Glomerular visceral epithelial cell (primary cell): ENCODE results near the gene CIBAR2.
"Not testable (repeated sequence)": the region's sequence is repeated elsewhere in the genome, so short reads cannot be mapped to it uniquely, and the experiment has no call there.

Experiments
- DNase-seq: peaks from one replicate; pipeline ENCODE4 v3.0.0-alpha.2; 2016; ENCODE audit errors: extremely low spot score

Gene CIBAR2

DNA sequence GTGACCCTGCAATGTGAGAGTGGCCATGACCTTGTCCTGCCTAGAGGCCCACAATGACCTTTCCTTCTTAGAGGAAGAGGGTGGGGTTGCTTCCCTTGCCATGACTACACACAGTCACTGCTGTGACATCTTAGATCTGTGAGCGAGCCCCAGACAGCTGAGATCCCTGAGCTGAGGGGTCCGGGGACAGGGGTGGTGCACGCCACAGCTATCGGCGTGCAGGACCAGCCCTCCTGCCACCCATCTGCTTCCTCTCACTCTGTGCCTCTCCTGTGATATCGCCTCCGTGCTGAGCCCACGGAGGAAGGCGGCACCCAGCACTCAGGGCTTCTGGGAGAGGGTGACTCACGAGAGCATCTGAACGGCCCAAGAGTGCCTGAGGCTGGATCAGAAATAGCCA, 49.4 kb downstream of the CIBAR2 start:
- no peak for DNase-seq

DNA sequence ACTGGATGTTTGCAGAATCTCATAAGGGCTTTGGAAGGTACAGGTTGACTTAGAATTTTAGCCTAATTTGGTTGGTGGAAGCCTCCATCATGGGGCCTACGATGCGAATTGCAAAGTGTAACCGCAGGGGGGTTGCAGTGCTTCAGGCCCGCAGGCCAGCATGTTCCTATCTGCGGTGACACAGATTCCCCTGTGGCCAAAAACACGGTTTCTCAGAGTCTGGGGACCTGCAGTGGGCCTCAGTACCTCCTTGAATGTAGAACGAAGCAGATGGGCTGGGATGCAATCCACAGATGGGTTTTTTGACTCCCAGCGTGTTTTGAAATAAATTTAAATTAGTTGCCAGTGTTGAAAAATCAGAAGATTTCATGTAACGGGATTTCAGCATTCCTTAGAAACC, 49.9 kb downstream of the CIBAR2 start:
- no peak for DNase-seq

GRCh38 chr16:85061566-85061965, 50.7 kb downstream of the CIBAR2 start:
- DNase-seq = no peak

- DNase-seq = no peak
Observed at GRCh38 chr16:85058909-85059308, 53.4 kb downstream of the CIBAR2 start.

DNA sequence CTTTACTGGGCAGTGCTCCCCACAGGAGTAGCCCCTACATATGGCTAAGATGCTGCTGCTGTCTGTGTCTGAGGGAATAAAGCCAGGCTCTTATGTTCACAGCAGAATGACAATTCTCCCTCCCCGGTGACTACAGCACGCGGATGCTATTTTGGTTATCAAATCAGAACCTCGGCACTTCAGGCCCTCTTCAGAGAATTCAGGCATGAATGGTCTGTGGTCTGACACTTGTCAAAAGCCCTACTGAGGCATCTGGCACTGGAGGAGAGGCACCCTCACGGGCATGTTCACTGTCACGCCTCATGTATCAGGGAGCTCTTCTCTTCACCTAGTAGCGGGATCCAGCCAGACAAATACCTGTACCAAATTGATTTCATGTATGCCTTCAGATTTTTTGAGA, 54.3 kb downstream of the CIBAR2 start:
- no peak for DNase-seq

GRCh38 chr16:85057212-85057889, 54.9 kb downstream of the CIBAR2 start:
- DNase-seq = no peak

GRCh38 chr16:85056211-85056748, 56.0 kb downstream of the CIBAR2 start:
- no peak for DNase-seq

- DNase-seq = peak; percentile 21
Observed at GRCh38 chr16:85055493-85056210, 56.6 kb downstream of the CIBAR2 start.

- no peak for DNase-seq
Observed at GRCh38 chr16:85054948-85055492, 57.3 kb downstream of the CIBAR2 start.

- DNase-seq = not testable (repeated sequence)
Observed at GRCh38 chr16:85054321-85054720, 58.0 kb downstream of the CIBAR2 start.

DNA sequence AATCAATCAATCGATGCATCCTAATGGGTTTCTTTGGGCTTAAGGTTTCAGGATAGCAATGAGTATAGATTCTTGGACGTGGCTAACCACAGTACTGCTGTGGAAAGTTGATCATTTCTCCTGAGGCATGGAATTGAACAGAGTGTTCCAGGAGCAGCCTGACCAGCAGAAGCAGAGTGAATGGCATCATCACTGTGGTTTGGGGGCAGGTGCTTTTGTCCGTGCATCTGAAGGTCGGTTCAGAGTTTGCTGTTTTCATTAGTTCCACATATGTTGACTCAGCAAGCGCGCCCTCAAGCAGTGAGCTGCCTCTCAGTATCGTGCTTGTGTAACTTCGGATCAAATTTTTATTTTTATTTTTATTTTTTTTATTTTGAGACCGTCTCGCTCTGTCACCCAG, 59.7 kb downstream of the CIBAR2 start:
- DNase-seq = peak; percentile 10

DNA sequence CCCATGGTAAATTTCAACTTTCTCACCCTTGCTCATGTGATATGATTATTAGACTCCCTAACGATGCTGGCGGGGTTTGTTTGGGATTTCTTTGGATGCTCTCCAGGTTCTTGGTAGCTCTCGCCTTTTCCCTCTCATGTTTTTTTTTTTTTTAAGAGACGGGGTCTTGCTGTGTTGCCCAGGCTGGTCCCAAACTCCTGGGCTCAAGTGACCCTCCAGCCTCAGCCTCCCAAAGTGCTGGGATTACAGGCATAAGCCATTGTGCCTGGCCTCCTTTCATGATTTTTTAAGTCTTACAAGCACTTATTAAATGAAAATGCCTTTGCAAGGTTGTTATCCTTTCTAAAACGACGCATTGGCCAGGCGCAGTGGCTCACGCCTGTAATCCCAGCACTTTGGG, 60.6 kb downstream of the CIBAR2 start:
- DNase-seq = no peak

DNA sequence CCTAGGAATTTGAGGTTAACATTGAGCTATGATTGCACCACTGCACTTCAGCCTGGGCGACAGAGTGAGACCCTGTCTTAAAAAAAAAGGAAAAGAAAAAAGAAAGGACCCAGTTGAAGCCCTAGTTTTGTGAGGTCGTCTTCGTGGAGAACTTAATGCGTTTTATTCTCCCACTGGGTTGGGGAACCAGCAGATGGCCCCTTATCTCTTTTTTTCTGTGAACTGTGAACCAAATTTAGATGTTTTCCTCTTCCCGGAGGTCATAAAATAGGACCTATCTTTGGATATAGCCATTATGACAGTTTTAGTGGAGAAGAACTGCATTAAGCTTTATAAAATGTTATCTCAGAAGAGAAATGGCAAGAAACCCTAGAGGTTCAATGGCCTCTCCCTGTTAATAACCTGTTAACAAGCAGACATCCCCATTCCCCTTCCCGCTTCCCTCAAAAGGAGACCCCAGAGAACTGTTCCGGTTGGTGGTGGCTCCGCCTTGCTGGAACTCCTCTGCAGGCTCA, 61.1 kb downstream of the CIBAR2 start:
- DNase-seq = no peak

DNA sequence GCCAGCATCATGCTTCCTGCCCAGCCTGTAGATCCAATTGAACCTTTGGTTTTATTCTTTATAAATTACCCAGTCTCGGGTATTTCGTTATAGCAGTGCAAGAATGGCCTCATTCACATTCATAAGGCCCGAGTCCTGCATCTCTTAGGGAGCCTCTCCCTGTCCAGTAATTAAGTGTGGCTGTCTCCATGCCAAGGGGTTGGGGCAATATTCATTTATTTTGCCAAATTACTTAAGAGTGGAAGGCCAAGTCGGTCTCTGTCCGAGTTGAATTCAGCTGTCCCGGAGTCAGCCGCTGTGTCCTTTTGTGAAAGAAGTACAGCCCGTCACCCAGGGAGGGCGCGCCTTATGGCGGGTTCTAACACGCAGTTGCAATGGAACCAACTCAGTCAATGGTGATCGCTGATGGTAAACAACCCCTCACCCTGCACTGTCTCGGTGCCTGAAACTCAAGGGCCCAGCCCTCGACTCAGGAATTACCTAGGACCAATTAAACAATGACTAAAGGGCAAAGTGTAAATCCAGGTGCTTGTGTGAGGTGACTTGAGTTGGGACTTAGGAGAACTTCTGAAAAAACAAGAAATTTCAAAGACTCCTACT, 62.5 kb downstream of the CIBAR2 start:
- DNase-seq = no peak

GRCh38 chr16:85048921-85049562, 63.2 kb downstream of the CIBAR2 start:
- DNase-seq = no peak
